GM18511 (cell line): ENCODE results near the gene RAD51B.

ENCODE experiments used
- ATAC-seq: cut with Tn5 transposase; IDR thresholded peaks from one replicate; pipeline ENCODE4 v1.9.1; 2021; ENCODE audit warnings: mild to moderate bottlenecking, moderate library complexity; ENCODE audit not compliant: unreplicated experiment

Gene RAD51B

GRCh38 chr14:68370057-68370360 is 550.4 kb downstream of the RAD51B start:
- no peak for ATAC-seq

DNA sequence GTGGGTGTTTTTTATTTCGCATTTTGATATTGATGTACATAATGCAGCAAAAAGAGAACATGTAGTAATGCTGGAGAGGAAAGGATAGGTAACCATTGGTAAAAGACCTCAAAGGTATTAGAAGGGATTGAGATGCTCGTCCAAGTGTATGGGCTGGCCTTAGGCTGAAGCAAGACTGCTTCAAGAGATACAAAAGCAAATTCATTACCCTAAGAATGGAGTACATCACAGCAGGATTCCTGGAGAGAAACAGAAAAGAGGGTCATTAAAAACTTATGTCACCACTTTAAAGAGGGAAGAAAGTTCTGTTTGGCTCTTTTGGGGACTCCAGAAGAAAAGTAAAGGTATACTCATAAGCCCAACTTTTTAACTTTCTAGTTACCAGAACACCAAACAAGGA is 552.8 kb downstream of the RAD51B start:
- no peak for ATAC-seq

GRCh38 chr14:68373124-68373646 is 553.6 kb downstream of the RAD51B start:
- ATAC-seq: no peak

DNA sequence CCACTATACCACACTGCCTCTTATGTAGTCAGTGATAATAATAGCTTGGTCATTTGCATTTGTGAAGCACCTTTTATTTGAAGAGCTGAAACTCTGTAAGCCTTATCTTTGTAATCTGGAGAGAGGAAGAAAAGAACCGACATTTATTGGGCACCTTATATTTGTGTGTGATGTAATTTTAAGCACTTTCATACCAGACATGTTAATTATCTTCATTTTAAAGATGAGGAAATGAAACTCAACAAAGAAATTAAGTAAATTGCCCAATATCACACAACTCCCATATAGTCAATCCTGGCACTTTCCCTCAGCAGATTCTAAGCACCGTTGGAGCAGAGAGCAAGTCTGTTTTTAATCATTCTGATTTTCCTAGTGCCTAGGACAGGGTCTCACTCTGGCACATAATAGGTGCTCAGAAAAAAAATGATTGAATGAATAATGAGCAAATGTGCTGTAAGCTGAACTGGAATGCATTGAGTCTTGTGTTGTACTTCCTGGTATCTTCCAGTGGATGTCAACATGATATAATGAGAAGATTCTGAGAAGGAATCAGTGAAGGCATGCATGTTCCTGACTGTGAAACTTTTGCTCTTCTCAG is 554.4 kb downstream of the RAD51B start:
- no peak for ATAC-seq

GRCh38 chr14:68374682-68375081 is 555.1 kb downstream of the RAD51B start:
- ATAC-seq: no peak

- ATAC-seq: no peak
Observed at GRCh38 chr14:68375376-68375775, 555.8 kb downstream of the RAD51B start.

DNA sequence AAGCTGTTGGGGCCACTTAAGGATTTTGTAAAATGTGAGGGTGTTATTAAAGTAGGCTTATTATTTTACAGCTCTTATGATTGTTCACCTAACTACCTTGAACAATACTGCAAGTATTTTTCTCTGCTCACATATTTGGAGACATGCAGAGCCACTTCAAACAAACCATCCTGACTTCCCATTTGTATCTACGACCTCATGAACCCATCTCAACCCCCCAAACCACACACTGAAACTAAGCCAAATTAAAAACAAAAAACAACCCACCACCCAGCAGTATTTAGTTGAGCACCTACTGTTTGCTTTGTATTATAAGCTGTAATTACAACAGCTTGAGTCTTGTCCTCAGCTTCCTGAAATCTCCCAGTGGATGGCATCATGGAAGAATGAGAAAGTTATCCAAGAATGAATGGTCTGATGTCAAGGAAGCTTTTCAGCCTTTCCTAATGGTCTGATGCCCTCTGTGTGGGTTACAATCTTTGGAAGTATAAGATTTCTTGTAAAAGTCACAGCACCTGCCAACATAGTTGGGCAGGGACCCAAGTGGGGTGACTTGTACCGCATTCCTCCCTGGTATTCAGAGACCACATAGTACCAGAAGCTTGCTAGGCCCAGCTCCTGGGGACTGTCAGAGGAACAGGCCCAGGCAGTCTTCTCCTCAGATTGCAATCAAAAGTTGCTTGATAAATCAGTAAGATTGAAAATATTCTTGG is 556.6 kb downstream of the RAD51B start:
- no peak for ATAC-seq

GRCh38 chr14:68377006-68377405 is 557.4 kb downstream of the RAD51B start:
- no peak for ATAC-seq

- ATAC-seq: no peak
Observed at GRCh38 chr14:68377459-68377858, 557.9 kb downstream of the RAD51B start.

- ATAC-seq: no peak
Observed at GRCh38 chr14:68379510-68380328, 560.1 kb downstream of the RAD51B start.

DNA sequence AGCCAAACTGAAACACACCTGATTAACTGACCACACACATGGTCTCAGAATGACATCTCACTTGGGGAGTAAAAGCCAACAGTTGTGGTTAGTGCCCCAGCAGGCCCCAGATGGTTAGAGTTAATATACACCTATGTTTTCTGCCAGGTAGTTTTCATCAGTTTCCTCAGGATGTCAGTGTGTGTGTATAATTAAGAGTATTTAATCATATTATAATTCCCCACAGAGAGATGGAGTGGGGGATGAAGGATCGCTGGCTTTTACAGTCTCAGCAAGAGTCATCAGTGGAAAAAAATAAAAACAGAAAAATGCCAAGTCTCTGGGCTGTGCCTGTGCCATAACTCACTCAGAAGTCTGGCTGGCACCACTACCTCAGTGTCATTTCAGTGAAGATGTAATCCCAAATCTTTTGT is 560.8 kb downstream of the RAD51B start:
- peak; percentile 79 for ATAC-seq

DNA sequence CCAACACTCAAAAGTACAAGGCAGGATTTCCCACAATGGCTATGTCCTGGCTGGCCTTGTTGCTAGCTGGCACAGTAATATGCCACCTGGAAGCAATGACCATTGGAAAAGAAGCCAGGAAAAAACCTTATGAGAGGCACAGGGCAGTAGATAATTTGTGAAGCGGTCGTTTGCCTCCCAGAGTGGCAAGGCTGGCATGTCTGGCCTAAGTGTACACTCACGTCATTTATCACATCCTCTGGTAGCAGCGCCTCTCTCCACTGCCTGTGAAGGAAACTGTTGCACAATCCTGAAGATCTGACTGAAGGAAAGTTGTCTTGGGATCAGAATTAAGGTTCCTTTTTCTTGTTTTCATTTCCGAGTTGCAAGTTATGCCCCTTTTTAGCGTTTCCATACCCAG is 564.8 kb downstream of the RAD51B start:
- ATAC-seq: no peak

DNA sequence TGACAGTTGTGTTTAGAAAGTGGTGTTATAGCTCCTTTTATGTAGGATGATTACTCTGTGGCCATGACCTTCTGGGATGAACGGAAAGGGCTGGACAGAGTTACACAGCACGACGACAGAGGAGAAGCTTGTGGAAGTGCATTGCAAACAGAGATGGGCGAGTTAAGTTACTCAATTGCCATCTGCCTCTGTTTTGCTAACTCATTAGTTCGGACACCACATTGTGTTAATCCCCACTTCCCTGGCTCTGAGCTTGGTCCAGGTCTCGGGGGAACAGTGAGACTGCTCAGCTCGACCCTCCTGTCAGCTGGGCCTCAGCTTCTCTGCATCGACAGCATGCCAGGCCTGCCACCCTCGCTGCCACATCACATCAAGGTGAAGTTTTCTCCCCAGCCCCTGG is 565.3 kb downstream of the RAD51B start:
- ATAC-seq: no peak

DNA sequence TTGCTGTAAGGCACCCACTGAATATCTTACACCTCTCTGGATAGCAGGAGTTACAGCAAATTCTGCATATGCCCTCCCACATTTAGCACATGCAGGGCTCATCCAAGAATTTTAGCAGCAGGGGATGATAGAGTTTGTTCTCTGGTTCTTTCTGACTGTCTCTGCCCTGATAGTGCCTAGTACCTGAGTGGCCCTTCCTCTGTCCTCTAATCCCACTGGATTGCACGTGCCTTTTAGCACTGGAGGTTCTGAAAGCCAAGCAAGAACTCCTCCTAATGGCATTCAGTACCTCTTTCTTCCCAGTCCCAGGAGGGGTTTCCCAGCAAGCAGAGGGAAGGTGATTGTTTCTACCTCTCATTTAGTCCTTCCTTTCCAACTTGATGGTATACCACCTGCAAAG is 566.9 kb downstream of the RAD51B start:
- ATAC-seq: no peak

DNA sequence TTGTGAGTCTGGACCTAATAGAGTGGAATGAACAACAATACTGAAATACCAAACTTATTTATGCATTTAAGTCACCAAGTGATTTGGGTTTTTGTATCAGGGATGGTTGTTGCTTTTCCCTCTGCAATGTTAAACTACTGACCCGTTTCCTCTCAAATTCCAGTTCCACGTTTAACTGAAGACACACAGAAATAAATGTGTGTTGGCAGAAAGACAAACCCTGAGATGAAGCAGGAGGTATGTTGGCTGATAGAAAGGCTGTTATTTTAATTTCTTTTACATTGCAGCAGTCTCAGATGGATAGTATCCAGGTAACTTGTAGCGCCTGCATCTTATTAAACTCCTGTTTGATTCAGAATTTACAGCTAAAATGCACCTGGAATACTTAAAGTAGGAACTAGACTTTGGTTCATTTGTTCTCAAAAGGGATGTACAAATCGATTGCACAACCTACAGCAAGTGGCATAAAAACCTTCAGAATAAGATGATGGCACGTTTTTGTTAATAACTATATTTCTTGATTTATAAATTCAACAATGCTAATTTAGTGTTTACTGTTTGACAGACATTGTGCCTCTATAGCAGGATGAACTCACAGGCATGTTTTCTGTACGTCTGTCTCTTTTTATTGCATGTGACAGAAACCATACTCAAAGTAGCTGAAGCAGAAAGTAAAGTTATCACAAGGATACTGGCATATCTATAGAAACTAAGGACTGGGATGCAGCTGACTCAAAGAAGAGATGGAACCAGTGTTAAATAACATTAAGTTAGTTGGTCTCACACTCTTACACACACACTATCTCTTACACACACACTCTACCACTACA is 567.6 kb downstream of the RAD51B start:
- ATAC-seq: no peak

DNA sequence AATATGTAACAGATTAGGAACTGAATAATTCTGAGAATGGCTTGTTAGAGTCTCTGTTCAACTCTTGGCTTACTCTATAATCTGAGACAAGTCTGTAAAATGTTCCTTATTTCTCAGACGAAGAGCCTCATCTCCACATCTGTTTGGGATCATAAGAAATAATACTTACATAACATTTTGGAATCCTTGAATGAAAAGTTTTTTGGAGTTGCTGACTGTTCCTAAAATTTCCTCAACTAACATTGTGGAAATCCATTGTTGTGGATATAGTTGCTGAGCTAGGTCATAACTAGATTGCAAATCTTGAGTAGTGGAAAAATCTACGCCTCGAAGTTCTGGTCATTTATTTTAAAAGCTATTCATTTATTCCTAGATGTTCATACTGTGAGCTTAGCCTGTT is 570.4 kb downstream of the RAD51B start:
- ATAC-seq: no peak

GRCh38 chr14:68390741-68391140 is 571.2 kb downstream of the RAD51B start:
- ATAC-seq: no peak

GRCh38 chr14:68391311-68392014 is 571.9 kb downstream of the RAD51B start:
- no peak for ATAC-seq

DNA sequence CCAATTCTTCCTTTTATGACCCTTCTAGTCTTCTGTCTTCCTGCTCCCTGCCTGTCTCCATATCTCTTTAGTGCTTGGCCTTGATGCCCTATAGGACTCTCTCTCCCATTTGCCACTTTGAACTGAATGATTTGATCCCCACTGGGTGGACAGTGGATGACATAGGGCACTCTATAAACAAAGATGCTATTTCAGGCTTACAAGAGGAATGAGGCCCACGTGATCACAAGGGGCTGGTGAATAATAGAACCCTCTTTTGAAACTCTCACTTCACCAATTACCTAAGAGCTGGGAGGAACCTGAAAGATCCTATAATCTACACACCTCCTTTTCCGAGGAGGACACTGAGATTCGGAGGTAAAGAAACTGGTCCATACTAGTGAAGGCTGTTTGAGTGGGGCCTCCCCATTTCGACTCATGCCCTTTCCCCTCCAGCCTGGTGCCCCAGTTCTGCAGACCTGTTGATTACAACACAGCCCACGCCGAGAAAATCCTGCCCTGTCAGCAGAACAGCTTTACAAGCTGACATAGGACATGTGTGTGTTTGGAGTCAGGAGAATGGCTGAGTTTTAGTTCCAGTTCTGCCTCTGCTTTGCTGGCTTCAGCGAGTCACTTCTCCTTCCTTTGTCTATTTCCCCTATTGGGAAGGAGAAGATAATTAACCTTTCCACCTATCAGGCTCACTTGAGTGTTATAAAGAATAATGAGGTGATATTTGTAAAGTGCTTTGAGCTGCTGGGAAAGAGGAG is 573.0 kb downstream of the RAD51B start:
- ATAC-seq: no peak

DNA sequence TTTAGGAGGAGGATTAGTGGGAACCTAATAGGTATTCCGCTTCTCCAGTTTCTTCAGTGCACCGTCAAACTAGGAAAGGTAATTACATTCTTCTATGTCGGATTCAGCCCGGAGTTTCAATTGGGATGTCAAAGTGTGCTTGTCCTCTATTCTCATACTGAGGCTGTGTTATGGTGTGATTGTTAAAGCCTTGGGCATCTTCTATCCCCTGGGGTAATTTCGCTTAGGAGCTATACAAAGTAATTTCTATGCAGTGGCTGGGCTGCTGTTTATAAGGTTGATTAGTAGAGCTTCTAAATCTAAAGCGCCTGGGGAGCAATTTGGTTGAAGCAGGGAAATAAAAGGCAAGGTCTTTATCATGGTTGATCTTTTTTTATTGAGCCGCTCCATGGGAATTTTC is 573.7 kb downstream of the RAD51B start:
- no peak for ATAC-seq
